Trophoblast cell (in vitro differentiated cells and primary cell): ENCODE measurements around the gene LPP.

ENCODE experiments used
- DNase-seq, 2 donors: peaks; one replicate each; pipeline ENCODE4 v3.0.0-alpha.2; 2016
- H2AFZ ChIP-seq: 2 replicates; pipeline ENCODE4 v1.6.1; 2013; ENCODE audit warnings: low read length, moderate library complexity, mild to moderate bottlenecking; ENCODE audit not compliant: insufficient read depth, poor library complexity
- H2AK5ac ChIP-seq: 2 replicates; pipeline ENCODE4 v1.6.1; 2013; ENCODE audit warnings: mild to moderate bottlenecking, low read length
- H2BK120ac ChIP-seq: 2 replicates; pipeline ENCODE4 v1.6.1; 2013; ENCODE audit warnings: low read length, mild to moderate bottlenecking, moderate library complexity; ENCODE audit not compliant: insufficient read depth, poor library complexity
- H2BK12ac ChIP-seq: 2 replicates; pipeline ENCODE4 v1.6.1; 2013; ENCODE audit warnings: mild to moderate bottlenecking, low read length, moderate library complexity
- H2BK5ac ChIP-seq: 2 replicates; pipeline ENCODE4 v1.6.1; 2013; ENCODE audit warnings: low read length, low read depth, moderate library complexity, mild to moderate bottlenecking; ENCODE audit not compliant: poor library complexity
- H3K14ac ChIP-seq: 2 replicates; pipeline ENCODE4 v1.6.1; 2013; ENCODE audit warnings: mild to moderate bottlenecking, low read length
- H3K18ac ChIP-seq: 2 replicates; pipeline ENCODE4 v1.6.1; 2013; ENCODE audit warnings: mild to moderate bottlenecking, low read length
- H3K23ac ChIP-seq: 2 replicates; pipeline ENCODE4 v1.6.1; 2013; ENCODE audit warnings: low read length
- H3K27ac ChIP-seq: 2 replicates; pipeline ENCODE4 v1.5.1; 2013; ENCODE audit warnings: low read depth, mild to moderate bottlenecking, inconsistent platforms, low read length, moderate library complexity
- H3K27me3 ChIP-seq: 2 replicates; pipeline ENCODE4 v1.6.1; 2013; ENCODE audit warnings: inconsistent platforms, mild to moderate bottlenecking, low read length, moderate library complexity; ENCODE audit not compliant: insufficient read depth
- H3K36me3 ChIP-seq, 2 experiments: 1 replicate in 1 of 2; 2 replicates in 1 of 2; pipeline ENCODE4 v1.6.1; 2013; ENCODE audit warnings: low read length in 2 of 2, mild to moderate bottlenecking in 2 of 2, moderate library complexity in 1 of 2; ENCODE audit not compliant: insufficient read depth in 2 of 2, control insufficient read depth in 1 of 2
- H3K4ac ChIP-seq: 2 replicates; pipeline ENCODE4 v1.6.1; 2013; ENCODE audit warnings: low read depth, mild to moderate bottlenecking, low read length, moderate library complexity
- H3K4me1 ChIP-seq, 2 experiments: 1 replicate in 1 of 2; 2 replicates in 1 of 2; pipeline ENCODE4 v1.6.1; 2013; ENCODE audit warnings: low read length in 2 of 2, mild to moderate bottlenecking in 2 of 2, moderate library complexity in 1 of 2; ENCODE audit not compliant: insufficient read depth in 2 of 2, control insufficient read depth in 1 of 2
- H3K4me2 ChIP-seq: 2 replicates; pipeline ENCODE4 v1.6.1; 2013; ENCODE audit warnings: inconsistent platforms, mild to moderate bottlenecking, low read length, moderate library complexity
- H3K4me3 ChIP-seq: 2 replicates; pipeline ENCODE4 v1.5.1; 2013; ENCODE audit warnings: mild to moderate bottlenecking, low read depth, low read length, inconsistent platforms
- H3K79me1 ChIP-seq: one replicate; pipeline ENCODE4 v1.6.1; 2013; ENCODE audit warnings: low read length
- H3K79me2 ChIP-seq: 2 replicates; pipeline ENCODE4 v1.6.1; 2013; ENCODE audit warnings: low read length, mild to moderate bottlenecking; ENCODE audit not compliant: control insufficient read depth, insufficient read depth, poor library complexity
- H3K9ac ChIP-seq: 2 replicates; pipeline ENCODE4 v1.6.1; 2013; ENCODE audit warnings: mild to moderate bottlenecking, low read length
- H3K9me3 ChIP-seq: 2 replicates; pipeline ENCODE4 v1.6.1; 2013; ENCODE audit warnings: low read depth, mild to moderate bottlenecking, control low read depth, inconsistent platforms, low read length; ENCODE audit not compliant: insufficient read depth
- H4K12ac ChIP-seq: 2 replicates; pipeline ENCODE4 v1.6.1; 2013; ENCODE audit warnings: low read depth, mild to moderate bottlenecking, low read length, moderate library complexity
- H4K8ac ChIP-seq: 2 replicates; pipeline ENCODE4 v1.6.1; 2013; ENCODE audit warnings: low read depth, mild to moderate bottlenecking, low read length, moderate library complexity
- H4K91ac ChIP-seq: one replicate; pipeline ENCODE4 v1.6.1; 2013; ENCODE audit warnings: low read depth, mild to moderate bottlenecking, low read length, moderate library complexity
- WGBS: extraction: QIAGEN DNeasy Blood & Tissue Kit; methylation state at CpG from one replicate; pipeline ENCODE4 v1.1.7; 2013; ENCODE audit warnings: missing lambda C conversion rate; ENCODE audit not compliant: insufficient read length, insufficient coverage; ENCODE audit errors: extremely low coverage; 5-methylcytosine and 5-hydroxymethylcytosine counted together

Gene LPP

DNA sequence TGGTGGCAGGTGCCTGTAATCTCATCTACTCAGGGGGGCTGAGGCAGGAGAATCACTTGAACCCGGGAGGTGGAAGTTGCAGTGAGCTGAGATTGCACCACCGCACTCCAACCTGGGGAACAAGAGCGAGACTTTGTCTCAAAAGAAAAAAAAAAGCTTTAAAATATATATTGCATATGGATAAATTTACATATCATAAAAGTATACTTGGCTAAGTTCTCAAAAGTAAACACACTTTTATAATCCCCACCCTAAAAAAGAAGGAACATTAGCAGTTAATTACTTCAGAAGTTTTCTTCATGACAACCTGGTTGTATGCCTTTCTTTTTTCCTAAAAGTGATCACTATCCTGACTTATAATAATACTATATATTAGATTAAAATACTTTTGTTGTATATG is 648.7 kb downstream of the LPP start:
- no peaks in the 10 kb centered on the region for H3K79me2 ChIP-seq
- H3K4me2 ChIP-seq, result no peak overlapping the region
- no peak overlapping the region for H2BK120ac ChIP-seq
- no peak overlapping the region for H3K27ac ChIP-seq
- H3K4me1 ChIP-seq, result no peaks in the 10 kb centered on the region
- WGBS, result no CpG with 5 or more reads among the region's 3 CpGs
- H2AFZ ChIP-seq, result no peak overlapping the region
- no peaks in the 10 kb centered on the region for H3K79me1 ChIP-seq
- no peak overlapping the region for H2BK5ac ChIP-seq
- H4K12ac ChIP-seq, result no peak overlapping the region
- H2AK5ac ChIP-seq, result no peak overlapping the region
- H3K18ac ChIP-seq, result no peak overlapping the region
- H2BK12ac ChIP-seq, result no peak overlapping the region
- H3K9ac ChIP-seq, result no peak overlapping the region
- DNase-seq, result no peak
- H3K14ac ChIP-seq, result no peak overlapping the region
- no peak overlapping the region for H4K8ac ChIP-seq
- H3K23ac ChIP-seq, result no peak overlapping the region
- no peaks in the 10 kb centered on the region for H3K36me3 ChIP-seq
- H3K4ac ChIP-seq, result no peak overlapping the region
- no peaks in the 10 kb centered on the region for H3K27me3 ChIP-seq
- no peak overlapping the region for H3K4me3 ChIP-seq
- H4K91ac ChIP-seq, result no peak overlapping the region
- no peaks in the 10 kb centered on the region for H3K9me3 ChIP-seq

DNA sequence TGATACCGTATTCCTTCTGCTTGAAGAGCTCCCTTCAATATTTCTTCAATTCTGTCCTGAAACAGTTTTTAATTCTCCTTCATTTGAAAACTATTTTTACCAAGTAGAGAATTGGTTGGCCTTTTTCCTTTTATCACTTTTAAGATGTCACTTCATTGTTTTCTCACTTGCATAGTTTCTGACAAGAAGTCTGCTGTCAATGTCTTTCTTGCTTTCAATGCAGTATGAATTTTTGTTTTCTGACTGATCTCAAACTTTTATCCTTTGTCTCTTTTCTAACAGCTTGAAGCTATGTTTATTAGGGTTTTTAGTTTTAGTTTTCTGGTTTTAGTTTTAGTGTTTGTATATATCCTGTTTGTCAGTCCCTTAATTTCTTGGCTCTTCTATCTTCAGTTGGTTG is 653.0 kb downstream of the LPP start:
- DNase-seq, result no peak
- Histone ChIP-seq H3K4me2 (no peak overlapping the region), H3K36me3 (no peaks in the 10 kb centered on the region), H2AK5ac (no peak overlapping the region), H3K4ac (no peak overlapping the region), H2BK12ac (no peak overlapping the region), H3K9me3 (peaks cover 2% of the 10 kb centered on the region), H3K4me1 (no peaks in the 10 kb centered on the region), H2AFZ (no peak overlapping the region), H3K27me3 (no peaks in the 10 kb centered on the region), H4K8ac (no peak overlapping the region), H3K9ac (no peak overlapping the region), H3K79me1 (no peaks in the 10 kb centered on the region), H3K27ac (no peak overlapping the region), H2BK5ac (no peak overlapping the region), H3K79me2 (no peaks in the 10 kb centered on the region), H2BK120ac (no peak overlapping the region), H4K12ac (no peak overlapping the region), H4K91ac (no peak overlapping the region), H3K23ac (no peak overlapping the region), H3K4me3 (no peak overlapping the region), H3K14ac (no peak overlapping the region), H3K18ac (no peak overlapping the region)
- no CpG with 5 or more reads among the region's 1 CpG for WGBS

DNA sequence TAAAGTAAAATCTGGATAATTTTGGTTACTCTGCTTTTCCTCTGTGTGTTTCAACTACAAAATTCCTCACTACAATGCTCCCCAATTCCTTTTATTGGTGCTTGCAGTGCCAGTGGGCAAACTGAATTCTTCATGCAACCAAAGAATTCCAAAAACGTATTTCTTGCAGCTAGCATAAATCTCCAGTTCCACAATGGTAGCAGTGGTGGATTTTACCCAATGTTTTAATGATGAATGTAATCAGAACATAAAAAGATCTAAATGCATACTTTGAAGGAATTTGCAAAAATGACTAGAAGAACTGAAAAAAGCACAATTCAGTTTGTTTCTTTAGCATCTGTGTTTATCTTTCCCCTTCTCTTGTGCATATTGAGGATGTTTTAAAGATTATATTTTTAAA is 658.2 kb downstream of the LPP start:
- Histone ChIP-seq H2AFZ (no peak overlapping the region), H4K12ac (no peak overlapping the region), H3K4me2 (no peak overlapping the region), H4K8ac (no peak overlapping the region), H3K9me3 (peaks cover 2% of the 10 kb centered on the region), H3K27me3 (no peaks in the 10 kb centered on the region), H2BK12ac (no peak overlapping the region), H3K18ac (no peak overlapping the region), H2AK5ac (no peak overlapping the region), H4K91ac (no peak overlapping the region), H3K23ac (no peak overlapping the region), H3K4ac (no peak overlapping the region), H3K27ac (no peak overlapping the region), H3K4me1 (no peaks in the 10 kb centered on the region), H3K36me3 (no peaks in the 10 kb centered on the region), H3K9ac (no peak overlapping the region), H2BK5ac (no peak overlapping the region), H3K14ac (no peak overlapping the region), H3K79me1 (no peaks in the 10 kb centered on the region), H2BK120ac (no peak overlapping the region), H3K79me2 (no peaks in the 10 kb centered on the region), H3K4me3 (no peak overlapping the region)
- WGBS, result no CpG with 5 or more reads among the region's 1 CpG
- no peak for DNase-seq

DNA sequence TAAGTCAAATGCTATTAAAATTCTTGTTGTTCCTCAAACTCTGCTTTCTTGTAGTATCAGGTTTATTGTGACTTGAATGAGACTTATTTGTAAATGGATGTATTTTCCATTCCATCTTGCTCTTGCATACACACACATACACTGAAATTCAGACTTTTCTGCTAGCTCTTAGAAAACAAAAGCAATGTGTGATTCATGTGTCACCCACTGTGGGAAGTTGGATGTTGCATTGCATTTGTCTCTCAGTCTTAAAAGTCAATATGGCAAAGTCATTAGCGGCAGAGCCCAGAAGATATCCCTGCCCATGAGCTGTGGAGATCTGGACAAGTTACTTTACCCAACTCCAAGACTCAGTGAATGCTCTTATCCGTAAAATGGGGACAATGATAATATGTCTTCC is 660.6 kb downstream of the LPP start:
- H3K9ac ChIP-seq, result no peak overlapping the region
- no peak overlapping the region for H4K91ac ChIP-seq
- H4K8ac ChIP-seq, result no peak overlapping the region
- H3K4me3 ChIP-seq, result no peak overlapping the region
- no peak overlapping the region for H3K23ac ChIP-seq
- no peaks in the 10 kb centered on the region for H3K36me3 ChIP-seq
- no peak overlapping the region for H3K14ac ChIP-seq
- H2AFZ ChIP-seq, result no peak overlapping the region
- H3K4me2 ChIP-seq, result no peak overlapping the region
- H3K18ac ChIP-seq, result no peak overlapping the region
- H3K9me3 ChIP-seq, result no peaks in the 10 kb centered on the region
- H3K4ac ChIP-seq, result no peak overlapping the region
- H2AK5ac ChIP-seq, result no peak overlapping the region
- H3K27ac ChIP-seq, result no peak overlapping the region
- DNase-seq, result no peak
- H3K27me3 ChIP-seq, result no peaks in the 10 kb centered on the region
- H4K12ac ChIP-seq, result no peak overlapping the region
- H2BK5ac ChIP-seq, result no peak overlapping the region
- WGBS, result no CpG with 5 or more reads among the region's 2 CpGs
- peaks cover 0 to 4% of the 10 kb centered on the region in 2 experiments for H3K4me1 ChIP-seq
- H3K79me1 ChIP-seq, result no peaks in the 10 kb centered on the region
- no peak overlapping the region for H2BK12ac ChIP-seq
- no peak overlapping the region for H2BK120ac ChIP-seq
- H3K79me2 ChIP-seq, result no peaks in the 10 kb centered on the region
